GM12864 (cell line): Measurements from ENCODE around the gene SYT15B.
"Not testable (repeated sequence)": the region's sequence is repeated elsewhere in the genome, so short reads cannot be mapped to it uniquely, and the experiment has no call there.

Experiments
- DNase-seq: peaks from one replicate; pipeline ENCODE4 v3.0.0-alpha.2; 2011; ENCODE audit warnings: low read depth
- H3K4me3 ChIP-seq: 2 replicates; pipeline ENCODE4 v1.5.1; 2011; ENCODE audit warnings: mild to moderate bottlenecking, low read depth, low read length, control low read depth
- CTCF ChIP-seq: IDR thresholded peaks from 2 replicates; pipeline ENCODE4 v1.5.1; 2011; ENCODE audit warnings: low read depth, mild to moderate bottlenecking, moderate library complexity, low read length, control low read depth, inconsistent platforms; ENCODE audit errors: missing control alignments

SYT15B gene

DNA sequence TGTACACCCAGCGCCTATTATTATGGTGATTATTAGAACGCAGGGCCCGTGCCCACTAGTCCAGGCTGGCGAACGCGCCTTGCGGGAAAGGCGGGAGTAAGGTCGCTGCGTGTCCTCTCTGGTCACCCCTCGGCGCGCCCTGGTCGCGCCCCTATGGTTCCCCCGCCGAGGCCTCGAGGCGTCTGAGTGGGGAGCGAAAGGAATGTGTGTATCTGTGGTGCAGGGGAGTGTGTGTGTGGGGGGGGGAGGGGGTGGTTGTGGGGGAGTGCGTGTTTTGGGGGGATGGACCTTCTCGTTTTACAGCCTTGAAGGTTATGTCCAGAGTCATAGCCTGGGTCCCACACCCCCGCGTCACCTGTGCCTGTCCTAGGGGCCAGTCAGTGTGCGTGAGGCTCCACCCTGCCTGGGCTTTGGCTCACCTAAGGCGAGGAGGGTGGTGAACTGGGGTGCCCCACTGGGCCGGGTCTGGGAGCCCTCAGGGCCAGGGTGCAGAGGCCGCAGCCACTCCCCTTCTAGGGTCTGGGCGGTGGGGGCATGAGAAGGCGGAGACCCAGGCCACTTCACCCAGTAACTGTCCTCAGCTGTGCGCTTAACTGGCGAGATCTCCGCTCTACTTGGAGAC is at the start of gene SYT15B:
TSS of gene SYT15B (minus strand) at position 39 of the 622 bp plus-strand sequence. CDS start 952 bp downstream, outside the sequence.
- H3K4me3 ChIP-seq, result not testable (repeated sequence)

DNA sequence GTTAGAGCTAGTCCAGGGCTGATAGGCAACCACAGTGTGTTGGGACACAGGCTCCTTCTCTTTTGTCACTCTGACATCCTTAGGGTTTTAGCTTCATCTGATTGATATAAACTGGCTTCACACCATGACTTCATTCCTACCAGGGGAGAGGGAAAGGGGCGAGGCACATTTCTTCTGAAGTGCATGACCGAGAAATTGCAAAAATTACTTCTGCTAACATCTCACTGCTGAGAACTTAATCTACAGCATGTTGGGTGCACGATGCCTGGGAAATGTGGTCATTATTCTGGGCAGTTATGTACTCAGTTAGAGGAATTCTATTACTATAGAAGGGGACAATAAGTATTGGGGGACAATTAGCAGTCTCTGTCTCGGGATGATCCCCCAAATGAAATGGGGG is 16.2 kb upstream of the SYT15B start:
- not testable (repeated sequence) for DNase-seq, H3K4me3 ChIP-seq

More for the DNA sequence above, at the start of gene SYT15B:
- DNase-seq, result not testable (repeated sequence)

DNA sequence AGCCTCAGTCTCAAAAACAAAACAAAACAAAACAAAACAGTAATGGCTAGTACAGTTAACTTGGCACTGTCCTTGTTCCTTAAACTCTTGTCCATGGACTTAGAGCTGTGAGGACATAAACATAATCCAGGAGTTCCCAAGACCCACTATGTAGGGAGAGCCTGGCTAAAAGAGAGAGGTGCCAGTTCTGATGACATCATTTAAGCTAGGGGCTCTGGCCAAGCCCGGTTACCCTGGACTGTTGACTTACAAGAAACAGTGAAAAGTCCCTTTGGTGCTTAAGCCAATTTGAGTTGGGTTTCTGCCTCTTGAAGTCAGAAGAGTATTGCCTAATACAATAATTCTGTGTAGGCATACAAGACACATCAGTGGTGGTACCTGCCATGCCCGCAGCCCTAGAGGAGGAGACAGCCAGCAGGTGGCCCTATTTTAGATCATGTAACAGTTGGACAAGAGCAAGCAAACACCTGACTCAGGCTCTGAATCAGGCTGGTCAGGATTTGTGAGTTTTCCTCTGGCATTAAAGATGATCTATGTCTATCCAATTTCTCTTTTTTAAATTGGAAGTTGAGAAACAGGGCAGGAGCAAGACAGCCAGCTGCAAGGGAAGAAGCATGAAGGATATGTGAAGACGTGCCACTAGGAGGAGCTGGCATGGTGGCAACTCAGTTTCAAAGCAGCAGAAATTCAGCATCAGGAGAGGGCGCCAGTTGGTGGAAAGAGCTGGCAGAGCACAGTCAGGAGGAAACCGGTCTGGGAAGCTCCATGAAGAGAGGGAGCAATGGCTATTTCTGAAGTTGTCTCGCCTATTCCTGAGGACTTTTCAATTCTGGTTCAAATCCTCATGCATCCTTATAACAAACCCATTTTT is 12.2 kb upstream of the SYT15B start:
- not testable (repeated sequence) for DNase-seq, H3K4me3 ChIP-seq
- peak; percentile 33 for TF ChIP-seq CTCF

DNA sequence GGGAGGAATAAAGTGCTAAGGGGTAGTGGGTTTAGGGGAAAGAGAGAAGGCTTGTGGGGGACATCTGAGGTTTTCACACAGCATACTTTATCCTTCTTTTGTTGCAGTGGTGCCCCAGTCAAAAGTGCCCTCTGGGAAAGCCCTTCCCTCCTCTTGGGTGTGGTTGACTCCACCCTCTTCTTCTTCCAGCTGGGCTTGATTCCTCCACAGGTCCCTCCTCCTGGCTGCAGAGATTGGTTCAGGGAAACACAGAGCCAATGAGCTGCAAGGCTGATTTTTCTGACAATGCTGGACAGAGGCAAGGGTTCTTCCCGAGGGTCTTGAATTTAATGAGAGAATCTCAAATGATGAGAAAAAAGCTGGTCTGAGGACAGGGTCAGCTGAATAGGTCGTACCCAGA is 7.4 kb upstream of the SYT15B start:
- not testable (repeated sequence) for DNase-seq, H3K4me3 ChIP-seq

GRCh38 chr10:47768578-47769115 is 5.3 kb upstream of the SYT15B start:
- not testable (repeated sequence) for DNase-seq, H3K4me3 ChIP-seq

DNA sequence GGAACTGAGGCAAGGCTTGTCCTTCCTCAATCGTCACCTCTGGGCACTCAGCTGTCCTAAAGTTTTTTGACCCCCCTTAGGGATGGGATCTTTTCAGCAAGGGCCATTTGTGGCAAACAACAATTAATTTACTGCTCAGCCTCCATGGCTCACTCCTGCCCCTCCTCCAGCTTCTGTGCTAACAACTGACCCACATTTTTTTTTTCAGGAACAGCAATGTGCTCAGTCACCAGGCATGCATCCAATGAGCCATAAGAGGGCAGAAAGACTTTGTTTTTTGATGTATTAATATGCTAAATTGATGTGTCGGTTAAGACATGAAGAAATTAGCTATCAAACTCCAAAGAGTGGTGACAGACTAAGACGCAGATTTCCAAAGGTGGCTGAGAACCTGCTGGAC is 4.7 kb upstream of the SYT15B start:
- not testable (repeated sequence) for DNase-seq, H3K4me3 ChIP-seq

DNA sequence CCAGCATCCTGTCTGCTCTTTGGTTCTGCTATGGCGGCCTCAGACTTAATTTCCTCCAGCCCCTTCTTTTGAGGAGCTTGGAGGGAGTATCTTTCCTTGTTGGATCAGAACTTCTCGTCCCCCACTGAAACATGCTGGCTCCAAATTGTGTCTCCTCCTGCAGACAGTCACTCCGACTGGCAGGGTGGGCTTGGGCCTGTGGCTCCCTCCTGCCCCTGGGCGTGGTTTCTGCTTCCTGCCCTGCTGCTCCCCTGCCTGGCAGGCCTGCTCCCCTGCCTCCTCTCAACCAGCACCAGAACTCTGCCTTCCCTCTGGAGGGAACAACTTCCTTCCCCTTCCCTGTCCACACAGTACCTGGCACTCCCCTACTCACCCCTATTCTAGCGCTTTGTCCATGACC is 3.8 kb upstream of the SYT15B start:
- DNase-seq, H3K4me3 ChIP-seq: not testable (repeated sequence)

GRCh38 chr10:47765232-47765631 is 1.8 kb upstream of the SYT15B start:
- H3K4me3 ChIP-seq, result not testable (repeated sequence)

GRCh38 chr10:47762674-47763553 is 478 bp downstream of the SYT15B start:
- not testable (repeated sequence) for DNase-seq, H3K4me3 ChIP-seq

More at GRCh38 chr10:47765232-47765631, 1.8 kb upstream of the SYT15B start:
- DNase-seq, result not testable (repeated sequence)

DNA sequence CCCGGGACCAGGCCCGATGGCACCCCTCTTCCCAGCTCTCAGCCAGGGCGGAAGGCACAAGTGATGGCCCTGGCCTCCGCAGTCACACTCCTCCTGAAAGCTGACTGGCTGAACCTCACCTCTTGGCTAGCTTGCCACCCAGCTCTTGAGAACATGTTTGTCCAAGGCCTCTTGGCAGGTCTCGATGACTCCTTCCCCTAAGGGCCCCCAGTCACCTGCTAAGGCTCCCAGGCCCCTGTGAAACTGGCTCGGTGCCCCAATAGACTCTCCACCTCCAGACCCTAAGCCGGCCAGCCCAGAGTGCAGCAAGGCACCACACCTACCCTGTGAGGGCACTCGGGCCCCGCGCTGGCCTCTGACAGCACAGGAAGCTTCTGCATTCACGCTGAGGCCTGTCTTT is 4.5 kb downstream of the SYT15B start:
- not testable (repeated sequence) for H3K4me3 ChIP-seq, DNase-seq

DNA sequence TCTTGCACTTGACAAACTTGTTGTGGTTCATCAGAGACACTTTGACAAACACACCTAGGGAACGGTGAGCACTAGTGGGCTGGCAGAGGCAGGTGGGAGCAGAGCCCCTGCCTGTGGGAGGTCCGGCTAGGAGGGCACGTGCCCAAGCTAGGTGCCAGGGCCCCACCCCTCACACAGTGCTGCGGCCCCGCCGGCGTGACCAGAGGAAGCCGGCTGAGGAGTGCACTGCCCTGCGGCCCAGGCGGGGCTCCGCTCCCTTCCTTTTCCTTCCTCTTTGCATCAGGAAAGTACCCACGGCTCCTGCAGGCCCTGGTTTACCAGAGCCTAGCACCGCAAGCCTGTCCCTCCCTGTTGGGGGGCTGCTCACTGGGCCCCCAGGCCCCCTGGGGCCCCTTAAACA is 7.2 kb downstream of the SYT15B start:
- H3K4me3 ChIP-seq, DNase-seq: not testable (repeated sequence)

- not testable (repeated sequence) for H3K4me3 ChIP-seq, DNase-seq
Observed at GRCh38 chr10:47753871-47754270, 9.5 kb downstream of the SYT15B start.

DNA sequence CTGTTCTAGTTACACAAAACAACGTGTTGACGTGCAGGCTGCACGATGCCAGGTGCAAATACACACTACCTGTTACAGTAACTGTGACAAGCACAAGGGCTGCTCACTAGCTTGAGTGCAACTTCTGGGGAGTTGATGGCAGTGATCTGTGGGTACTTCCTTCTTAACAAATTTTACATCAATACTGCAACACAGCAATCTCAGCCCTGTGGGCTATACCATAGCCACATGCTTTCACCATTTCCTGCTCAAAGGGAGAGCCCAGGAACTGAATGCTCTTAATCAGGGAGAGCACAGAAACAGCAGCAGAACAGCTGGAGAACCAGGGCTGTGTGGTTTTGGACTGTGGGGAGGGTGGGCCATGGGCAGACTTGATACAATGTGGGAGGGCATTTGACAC is 10.2 kb downstream of the SYT15B start:
- H3K4me3 ChIP-seq, DNase-seq: not testable (repeated sequence)

DNA sequence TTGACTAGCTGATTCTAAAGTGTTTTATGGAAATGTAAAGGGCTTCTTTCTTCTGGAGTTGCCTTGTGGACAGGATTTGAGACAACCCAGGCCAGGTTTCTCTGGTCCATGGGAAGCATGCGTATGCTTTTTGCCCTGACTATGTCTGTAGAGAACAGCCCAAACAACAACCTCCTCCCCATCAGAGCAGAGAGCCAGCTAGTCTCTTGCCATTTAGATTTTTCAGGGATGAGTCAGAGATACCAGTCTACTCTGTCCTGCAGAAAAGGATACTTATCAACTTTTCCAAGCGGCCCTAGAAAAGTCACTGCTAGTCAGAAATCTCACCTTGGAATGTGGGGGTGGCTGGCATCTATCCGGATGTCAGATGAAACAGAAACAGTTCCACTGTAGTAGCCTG is 11.6 kb downstream of the SYT15B start:
- not testable (repeated sequence) for DNase-seq, H3K4me3 ChIP-seq

DNA sequence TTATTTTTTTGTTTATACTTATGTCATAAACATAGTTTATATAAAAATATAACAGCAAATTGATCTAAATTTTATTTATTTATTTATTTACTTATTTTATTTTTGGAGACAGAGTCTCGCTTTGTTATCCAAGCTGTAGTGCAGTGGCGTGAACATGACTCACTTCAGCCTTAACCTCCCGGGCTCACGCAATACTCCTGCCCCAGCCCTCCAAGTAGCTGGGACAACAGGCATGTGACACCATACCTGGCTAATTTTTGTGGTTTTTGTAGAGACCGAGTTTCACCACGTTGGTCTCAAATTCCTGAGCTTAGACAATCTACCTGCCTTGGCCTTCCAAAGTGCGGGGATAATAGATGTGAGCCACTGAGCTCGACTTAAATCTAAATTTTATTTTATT is 13.0 kb downstream of the SYT15B start:
- H3K4me3 ChIP-seq, DNase-seq: not testable (repeated sequence)

- DNase-seq, H3K4me3 ChIP-seq: not testable (repeated sequence)
Observed at GRCh38 chr10:47746780-47747376, 16.5 kb downstream of the SYT15B start.

DNA sequence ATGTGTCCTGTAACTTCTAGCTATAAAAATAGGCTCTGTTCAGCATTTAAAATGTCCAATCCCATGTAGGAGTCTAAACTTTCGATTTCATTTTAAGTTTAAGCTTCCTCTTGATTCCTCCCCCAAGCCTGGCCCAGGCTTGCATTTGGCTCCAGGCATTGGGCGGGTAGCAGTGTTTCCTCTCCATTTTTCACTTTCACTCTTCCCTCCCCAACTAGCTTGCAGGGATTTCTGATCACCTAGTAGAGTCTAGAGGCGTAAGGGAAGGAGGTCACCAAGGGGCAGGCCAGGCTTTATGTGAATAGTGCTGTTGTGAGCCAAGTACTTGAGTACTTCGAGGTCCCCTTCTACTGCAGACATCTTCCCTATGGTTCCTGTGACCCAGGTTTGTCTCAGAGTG is 18.5 kb downstream of the SYT15B start:
- H3K4me3 ChIP-seq, result not testable (repeated sequence)

More for the DNA sequence above, 18.5 kb downstream of the SYT15B start:
- not testable (repeated sequence) for DNase-seq
